Measurements from ENCODE around the gene STAC3. TPM values are rescaled to one million over a fixed set of nuclear protein-coding genes. Genes with fewer than 3 reads are reported as not detected.
"Not testable (repeated sequence)": the region's sequence is repeated elsewhere in the genome, so short reads cannot be mapped to it uniquely, and the experiment has no call there.

The STAC3 gene
- total RNA-seq = 1.1 TPM

DNA sequence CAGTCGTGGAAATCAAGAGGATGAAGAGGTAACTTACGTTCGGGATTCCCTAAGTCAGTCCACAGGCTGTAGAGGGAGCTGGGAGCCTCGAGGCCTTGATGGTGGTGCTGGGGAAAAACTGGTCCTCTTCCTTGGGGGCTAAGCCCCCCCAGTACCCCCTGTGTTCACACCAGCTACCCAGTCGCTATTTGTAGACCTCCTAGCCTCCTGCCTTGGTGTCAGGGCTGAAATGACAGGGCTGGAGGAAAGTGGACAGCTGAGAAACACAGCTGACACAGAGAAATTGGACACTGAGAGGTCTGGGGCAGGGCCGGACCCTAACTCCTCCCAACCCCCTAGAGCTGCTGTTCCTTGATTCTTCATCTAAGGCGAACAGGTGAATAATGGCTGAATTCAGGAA lies at the start of gene STAC3:
Gene STAC3 (minus strand): TSS at position 232 of the 400 bp plus-strand sequence. CDS start 1,551 bp downstream, outside the sequence.
- no peak for ATAC-seq

DNA sequence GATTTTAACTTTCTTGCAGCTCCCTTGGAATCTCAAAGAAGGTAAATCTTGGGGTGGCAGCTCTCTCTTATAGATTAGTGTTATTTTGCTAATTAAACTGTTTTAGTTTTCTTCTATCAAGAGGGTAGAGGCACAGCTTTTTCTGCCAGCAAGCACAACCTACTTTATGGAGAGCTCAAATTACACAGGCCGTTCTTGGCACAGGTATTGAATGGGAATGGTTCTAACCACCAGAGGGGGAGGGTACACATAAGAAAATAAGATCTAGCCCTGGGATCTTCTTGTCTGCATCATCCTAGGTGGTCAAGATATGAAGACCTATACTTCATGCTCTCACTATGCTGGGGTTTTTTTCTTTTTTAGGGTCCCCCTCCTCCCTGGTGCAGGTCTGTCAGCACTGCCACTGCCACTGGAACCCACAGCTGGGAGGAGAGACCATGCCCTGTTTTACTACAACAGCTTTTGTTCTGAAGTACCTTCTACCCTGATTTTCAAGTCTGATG lies 48.6 kb upstream of the STAC3 start:
- ATAC-seq = no peak

DNA sequence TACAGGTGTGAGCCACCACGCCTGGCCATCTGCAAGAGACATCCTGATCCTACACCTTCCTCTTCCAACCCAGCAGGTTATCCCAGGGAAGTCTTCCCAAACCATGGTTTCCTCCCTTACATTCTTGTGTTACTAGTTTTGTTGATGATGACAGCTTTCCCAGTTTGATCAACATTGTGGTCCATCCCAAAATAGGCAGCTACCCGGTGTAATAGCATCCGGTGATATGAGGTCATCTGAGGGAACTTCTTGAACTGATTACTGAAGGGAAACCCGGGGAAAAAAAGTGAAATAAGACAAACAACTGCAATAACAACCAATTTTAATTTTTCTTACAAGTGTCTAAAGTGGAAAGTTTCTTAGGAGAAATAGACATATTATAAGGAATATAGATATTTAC lies 45.3 kb upstream of the STAC3 start:
- no peak for ATAC-seq

DNA sequence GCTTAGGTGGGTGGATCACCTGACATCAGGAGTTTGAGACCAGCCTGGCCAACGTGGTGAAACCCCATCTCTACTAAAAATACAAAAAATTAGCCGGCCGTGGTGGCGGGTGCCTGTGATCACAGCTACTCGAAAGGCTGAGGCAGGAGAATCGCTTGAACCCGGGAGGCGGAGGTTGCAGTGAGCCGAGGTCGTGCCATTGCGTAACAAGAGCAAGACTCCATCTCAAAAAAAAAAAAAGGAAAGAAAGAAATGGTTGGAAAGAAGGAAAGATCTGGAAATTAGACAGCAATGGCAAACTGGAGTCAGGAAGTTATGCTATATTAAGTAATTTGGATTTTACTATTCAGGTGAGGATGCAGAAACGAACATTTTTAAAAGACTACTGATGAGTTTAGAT lies 31.1 kb upstream of the STAC3 start:
- ATAC-seq = not testable (repeated sequence)

DNA sequence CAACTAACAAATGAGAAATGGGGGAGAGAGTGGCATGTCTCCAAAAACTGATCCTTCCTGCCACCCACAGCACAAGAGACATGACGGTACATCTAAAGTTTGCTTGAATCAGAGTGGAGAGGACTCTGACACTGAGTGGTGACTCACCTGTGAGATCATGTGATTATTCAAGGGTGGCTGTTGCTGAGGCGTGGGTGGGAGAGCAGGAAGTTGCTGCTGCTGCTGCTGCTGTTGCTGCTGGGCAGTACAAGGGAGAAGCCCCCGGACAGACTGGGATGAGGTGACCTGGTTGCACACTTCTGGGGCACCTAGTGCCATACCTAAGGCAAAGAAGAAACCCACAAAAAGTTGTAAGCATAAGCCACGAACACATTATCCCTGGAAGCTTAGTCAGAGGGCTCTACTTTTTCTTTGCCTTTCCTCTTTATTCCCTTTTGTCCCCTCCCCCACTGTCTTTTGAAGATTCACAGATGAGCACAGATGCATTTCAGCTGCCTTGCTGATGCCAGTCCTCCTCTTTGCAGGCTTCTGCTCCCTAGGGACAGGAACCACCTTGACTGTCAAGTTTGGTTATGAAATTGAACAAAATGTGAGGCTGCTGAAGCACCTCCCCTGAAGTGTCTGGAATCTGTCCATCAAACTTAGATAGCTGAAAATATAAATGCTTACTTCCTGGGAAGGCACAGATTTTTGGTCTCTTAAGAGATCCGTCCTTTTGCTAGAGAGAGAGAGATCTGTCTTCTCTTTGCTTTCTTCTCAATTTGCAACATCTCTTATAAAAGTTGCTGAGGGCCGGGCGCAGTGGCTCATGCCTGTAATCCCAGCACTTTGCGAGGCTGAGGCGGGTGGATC lies 29.4 kb upstream of the STAC3 start:
- ATAC-seq = peak; percentile 99

DNA sequence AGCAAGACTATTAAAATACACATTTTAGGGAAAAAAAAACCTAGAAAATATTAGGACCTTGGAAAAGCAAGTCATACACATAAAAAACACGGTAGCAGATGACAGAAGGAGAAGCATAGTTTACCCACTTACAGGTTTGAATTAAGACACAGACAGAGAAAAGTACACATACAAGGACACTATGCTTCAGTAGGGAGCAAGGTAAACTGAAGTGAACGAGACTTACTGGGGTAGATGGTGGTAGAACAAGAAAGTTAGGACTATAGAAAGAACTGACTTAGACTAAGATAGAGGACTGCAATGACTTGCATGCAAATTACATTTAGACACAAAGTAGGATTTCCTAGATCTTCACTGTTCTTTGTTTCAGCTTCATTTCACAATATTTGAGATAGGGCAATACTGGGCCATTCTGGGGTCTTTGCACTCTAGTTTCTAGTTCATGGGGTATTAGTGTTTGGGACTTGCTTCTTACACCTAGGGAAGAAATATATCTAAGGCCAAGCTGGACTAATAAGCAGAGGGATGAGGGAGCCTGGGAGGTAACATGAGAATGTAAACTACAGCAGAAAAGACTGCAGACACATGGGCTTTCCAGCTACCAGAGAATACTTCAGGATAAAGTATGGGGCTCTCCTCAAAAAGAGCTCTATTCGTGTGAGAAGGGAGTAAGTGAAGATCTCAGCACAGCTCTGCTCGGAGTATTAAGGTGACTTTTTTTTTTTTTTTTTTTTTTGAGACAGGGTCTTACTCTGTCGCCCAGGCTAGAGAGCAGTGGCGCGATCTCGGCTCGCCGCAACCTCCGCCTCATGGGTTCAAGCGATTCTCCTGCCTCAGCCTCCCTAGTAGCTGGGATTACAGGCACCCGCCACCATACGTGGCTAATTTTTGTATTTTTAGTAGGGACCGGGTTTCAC lies 27.7 kb upstream of the STAC3 start:
- no peak for ATAC-seq

DNA sequence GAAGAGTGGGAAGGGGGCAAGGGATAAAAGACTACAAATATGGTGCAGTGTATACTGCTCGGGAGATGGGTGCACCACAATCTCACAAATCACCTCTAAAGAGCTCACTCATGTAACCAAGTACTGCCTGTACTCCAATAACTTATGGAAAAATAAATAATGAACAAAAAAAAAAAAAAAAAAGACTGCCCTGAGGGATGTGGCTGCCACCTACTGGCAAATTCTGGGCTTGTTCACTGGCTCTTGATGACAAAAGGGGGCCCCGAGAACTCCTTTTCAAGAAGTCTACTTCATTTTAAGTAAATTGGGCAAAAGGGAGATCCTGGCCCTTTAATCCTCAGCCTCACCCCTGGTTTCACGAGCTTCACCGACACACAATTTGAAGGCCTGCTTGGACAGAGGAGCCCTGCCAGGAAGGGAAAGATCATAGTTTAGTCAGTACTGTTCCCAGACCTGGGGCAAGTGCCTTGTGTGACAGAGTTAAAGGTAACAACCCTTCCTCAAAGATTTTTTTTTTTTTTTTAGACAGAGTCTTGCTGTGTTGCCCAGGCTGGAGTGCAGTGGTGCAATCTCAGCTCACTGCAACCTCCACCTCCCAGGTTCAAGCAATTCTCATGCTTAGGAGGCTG lies 26.1 kb upstream of the STAC3 start:
- no peak for ATAC-seq

DNA sequence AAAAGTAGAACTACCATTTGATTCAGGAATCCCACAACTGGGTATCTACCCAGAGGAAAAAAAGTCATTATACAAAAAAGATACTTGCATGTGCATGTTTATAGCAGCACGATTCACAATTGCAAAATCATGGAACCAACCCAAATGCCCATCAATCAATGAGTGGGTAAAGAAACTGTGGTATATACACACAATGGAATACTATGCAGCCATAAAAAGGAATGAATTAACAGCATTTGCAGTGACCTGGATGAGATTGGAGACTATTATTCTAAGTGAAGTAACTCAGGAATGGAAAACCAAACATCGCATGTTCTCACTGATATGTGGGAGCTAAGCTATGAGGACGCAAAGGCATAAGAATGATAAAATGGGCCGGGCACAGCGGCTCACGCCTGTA lies 25.2 kb upstream of the STAC3 start:
- not testable (repeated sequence) for ATAC-seq

DNA sequence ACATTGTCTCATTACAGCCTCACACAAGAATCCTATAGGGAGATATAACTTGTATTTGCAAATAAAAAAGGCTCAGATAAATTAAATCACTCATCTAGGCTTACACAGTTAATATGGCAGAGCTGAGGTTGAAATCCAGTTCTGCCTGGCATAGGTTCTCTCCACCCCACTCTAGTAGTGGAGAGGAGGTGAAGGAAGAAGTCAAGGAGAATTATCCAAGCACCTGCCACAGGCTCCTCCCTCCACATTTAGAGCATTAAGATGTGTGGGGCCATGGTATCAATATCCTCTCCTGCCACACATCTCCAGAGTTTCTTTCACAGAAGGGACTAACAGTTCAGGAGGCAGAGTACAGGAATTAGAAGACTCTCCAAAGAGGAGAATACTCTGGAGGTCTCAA lies 22.5 kb upstream of the STAC3 start:
- ATAC-seq = no peak

DNA sequence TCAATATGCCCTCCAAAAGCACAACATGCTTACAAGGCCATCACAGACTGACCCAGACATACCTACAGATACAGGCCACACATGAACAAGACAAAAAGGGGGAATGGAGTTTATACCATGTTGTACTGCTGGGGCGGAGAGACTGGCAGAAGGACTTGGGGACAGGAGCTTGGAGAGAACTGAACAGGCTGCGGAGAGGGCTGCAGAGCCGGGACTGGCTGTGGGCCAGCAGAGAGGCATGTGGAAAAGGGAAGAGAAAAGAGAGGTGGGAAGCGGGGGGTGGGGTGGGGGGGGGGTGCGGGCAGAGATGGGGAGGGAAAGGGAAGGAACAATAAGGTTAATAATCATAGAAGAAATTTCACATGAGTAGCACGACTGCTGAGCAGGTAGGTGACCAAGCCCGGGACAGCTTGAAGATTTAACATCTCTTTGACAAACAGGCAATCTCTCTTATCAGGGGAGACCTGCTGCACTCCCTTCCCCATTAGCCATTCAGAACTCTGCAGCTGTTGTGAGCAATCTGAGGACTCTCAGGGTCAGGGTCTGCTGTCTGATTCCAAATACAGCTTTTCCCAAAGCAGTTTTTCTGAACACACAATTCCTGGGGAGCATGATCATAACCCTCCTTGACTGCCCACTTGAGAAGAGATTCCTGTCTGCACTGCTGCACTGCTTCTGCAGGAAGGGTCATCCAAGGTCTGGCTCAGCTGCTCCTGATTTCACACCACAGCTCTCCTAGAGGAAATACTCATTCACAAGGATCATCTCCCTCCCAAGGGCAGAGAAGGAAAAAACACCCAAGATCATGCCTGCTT lies 21.6 kb upstream of the STAC3 start:
- ATAC-seq = no peak

DNA sequence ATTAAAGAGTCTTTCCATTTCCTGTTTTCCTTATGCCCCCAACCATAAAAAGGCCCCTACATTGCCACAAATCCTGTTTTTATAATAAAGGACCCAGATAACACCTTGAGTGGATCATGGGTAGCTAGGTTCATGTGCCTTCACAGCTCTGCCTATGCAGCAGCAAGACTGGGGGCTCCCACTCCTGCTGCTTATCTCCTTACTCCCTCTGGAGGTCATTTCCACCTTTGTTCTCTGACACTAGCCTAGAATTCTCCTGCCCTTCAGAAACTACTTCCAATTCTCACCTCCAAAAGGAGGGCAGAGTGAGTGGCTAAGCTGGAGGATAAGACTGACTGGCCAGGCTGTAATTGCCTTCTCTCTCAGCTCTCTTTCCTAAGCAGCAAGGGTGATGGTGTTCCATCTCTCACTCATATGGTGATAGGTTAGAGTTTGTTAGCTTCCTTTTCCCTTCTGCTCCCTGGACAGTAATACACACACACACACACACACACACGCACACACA lies 20.0 kb upstream of the STAC3 start:
- ATAC-seq = no peak

DNA sequence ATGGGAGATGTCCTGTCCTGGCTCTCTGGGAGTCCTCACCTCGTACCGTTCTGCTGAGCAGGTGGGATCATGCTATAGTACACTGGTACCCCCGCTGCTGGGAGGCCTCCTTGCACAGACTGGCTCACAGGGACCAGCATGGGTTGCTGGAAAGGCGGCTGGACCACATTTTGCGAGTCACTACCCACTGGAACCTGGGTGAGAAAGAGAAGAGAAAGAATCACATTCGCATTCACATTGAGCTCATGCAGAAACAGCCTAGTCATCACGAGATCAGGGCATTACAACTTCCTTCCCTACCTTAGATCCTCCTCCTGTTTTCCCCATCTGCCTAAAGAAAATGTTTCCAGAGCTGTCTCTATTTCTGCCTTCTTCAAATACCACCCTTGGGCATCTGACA lies 17.3 kb upstream of the STAC3 start:
- no peak for ATAC-seq

DNA sequence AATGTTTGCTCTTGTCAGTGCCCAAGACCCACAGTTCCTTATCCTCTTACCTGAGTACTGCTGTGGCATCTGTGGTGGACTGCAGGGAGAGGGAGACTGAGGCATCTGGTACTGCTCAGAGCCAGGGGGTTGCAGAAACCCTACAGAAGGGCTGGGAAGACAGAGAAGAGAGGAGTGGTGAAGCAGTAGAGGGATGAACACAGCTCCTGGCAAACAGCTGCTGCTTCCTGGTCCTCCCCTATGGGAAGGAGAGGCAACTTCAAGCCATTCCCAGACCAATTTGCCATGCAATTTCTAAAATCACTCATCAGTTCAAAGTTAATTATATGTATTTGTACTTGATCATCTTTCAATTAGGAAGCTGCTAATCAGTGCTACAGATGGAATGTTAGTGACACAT lies 15.7 kb upstream of the STAC3 start:
- ATAC-seq = no peak

DNA sequence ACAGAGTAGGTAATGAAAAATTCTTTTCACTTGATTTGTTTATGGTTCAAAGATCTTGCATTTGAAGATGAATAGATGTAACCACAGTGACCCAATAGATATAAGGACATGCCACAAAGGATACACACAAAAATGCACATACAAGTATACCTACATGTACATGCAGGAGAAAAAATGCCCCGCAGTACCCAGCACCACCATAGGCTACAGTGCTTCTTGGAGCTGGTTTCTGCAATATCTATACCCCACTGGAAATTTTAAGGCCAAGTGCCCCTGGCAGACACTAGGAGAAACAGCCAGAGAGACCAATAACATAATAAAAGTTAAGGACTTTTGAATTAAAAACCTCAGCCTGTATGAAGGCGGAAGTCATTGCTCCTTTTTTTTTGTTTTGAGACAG lies 12.1 kb upstream of the STAC3 start:
- ATAC-seq = no peak

DNA sequence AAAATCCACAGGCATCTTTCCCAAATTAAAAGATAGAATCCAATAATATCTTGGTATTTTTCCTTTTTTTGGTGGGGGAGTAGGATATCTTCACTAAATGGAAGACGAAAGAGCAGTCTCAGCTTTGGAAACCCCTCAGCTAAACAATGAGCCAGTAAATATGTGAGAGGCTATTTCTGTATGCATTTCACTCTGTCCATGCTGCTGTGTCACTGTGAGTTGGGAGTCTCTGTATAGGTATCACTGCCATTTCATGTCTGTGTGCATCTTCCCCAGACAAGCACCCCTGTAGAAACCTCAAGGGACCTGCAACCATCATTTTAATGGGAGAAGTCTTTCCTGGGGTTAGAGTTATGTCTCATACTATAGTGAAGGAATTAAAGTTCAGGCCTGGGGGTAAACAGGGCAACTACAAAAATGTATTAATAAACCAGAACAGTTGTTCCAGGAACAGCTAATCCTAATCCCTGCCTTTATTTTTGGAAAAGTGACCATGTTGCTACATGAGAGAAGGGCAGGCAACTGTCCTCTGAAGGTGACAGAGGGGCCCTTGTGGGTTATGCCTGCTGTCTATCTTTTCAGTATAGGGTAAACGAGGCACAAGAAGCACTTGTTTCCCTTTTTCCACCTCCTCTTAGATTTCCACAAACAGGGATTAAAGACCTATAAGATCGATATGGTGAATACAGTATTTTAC lies 11.3 kb upstream of the STAC3 start:
- ATAC-seq = no peak

DNA sequence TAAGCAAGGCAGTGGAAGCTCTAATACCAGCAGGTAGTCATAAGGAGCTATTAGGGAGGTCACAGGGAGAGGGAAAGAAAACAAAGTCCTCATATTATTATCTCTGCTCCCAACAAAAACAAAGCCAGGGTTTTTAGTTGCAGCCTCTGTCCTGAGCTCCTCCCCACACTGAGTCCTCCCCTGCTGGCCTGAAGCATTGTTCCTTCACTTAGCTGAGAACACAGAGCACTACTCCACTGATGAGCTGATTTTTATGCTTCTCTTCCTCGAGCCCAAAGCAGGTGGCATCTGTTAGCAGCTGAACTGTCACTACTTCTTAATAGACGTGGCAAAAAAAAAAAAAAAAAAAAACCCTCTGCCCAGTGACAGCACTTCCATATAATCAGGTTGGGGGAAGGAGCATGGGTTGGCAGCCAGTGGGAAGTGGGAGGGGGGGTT lies 10.5 kb upstream of the STAC3 start:
- no peak for ATAC-seq

DNA sequence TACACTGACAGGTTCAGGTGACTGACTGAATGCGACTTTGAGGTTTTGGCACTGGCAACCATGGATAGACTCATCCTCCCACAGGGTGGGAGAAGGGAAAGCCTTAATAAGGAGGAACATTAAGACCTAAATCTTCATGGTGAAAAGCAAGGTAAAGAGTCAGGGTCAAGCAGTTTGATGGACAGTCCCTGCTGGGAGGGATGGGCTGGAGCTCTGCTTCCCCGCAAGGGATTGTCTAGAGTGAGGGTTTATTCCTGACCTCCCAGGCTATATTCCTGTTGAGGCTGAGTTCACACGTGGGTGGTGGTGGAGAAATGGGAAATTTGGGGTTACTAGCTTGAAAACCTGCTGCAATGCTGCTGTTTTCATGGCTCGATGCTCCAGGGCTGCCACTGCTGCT lies 9.4 kb upstream of the STAC3 start:
- no peak for ATAC-seq

DNA sequence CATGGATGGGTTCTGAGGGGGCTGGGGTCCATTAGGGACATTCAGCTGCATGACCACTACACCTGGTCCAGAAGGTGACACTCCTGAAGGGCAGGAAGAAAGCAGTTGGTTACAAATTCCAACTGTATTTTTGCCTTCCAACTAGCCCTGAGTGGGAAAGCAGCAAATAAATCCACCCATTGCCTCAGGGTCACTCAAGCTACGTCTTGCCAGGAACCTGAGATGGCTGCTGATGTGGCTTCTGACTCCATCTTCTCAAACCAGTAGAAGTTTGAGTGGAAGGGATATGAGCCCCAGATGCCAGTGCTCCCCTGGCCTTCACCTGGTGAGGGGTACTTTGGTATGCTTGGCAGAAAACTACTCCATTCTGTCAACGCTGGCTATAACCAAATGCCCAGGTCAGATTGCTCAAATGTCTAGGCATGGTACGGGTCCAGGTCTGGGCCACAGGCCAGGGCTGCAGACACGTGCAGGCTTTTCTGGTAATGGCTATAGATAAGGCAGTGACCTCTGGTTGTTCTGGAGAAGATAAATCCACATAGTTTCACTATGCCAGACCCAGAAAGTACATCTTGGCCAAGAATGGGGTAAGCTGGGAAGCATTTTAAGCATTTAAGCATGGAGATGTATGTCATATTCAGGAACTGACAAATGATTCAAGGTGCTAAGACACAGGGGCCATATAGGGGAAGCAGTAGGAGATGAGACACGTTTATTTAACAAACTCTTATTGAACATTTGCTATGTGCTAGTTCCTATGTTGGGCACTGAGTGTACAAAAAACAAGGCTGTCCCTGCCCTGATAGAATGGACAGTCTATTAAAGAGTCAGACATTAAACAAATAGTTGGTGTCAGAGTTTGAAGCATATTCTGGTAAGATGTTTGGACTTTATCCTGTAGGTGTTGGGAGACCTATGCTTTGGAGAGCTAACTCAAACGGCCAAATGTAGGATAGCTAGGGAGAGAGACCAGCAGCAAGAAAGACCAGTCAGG lies 8.3 kb upstream of the STAC3 start:
- no peak for ATAC-seq

DNA sequence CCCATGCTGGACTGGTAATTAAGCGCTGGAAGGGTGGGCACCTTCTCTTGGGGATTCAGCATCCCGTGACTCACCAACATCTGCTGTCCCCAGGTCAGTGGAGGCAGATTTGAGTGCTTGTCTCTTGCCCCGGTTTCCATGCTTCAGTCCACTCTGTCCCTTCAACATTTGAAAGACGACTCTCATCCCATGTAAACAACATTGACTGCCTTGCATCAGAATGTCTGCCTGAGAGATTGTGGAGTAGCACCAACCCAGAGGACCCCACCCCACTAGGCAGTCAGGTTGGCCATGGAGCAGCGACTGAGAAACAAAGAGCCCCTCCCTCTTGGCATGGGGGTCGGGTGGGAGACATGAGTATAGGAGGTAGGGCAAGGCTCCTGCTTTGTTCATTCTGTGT lies 4.9 kb upstream of the STAC3 start:
- no peak for ATAC-seq
